ENCODE measurements around the gene GNPDA2.
A peak's percentile ranks its signal among the peaks of the same experiment; 100 is the strongest.
"Not testable (repeated sequence)": the region's sequence is repeated elsewhere in the genome, so short reads cannot be mapped to it uniquely, and the experiment has no call there.

GNPDA2 gene

GRCh38 chr4:44726038-44726871 lies at the start of gene GNPDA2:
TSS of gene GNPDA2 (minus strand) at chr4:44726556. CDS start at chr4:44722207, 4,349 bp downstream.
- DNase-seq, result peak; percentile 39

DNA sequence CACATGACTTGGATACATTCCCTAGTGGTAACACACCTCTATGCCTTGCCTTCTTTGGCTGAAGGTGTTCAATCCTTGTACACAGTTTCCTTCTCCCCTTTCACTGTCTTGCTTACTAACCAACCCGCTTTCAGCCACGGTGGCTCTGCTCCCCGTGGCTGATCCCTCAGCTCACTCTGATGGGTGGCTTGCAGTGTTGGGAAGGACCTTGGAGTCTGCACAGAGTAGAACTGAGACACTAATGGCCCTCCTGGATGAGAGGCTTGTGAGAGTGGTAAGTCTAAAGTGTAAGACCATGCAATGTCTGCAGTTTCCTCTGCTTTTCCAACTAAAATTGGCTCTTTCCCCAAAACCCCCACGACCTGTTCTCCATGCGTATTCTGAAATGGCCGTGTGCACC lies 46.0 kb upstream of the GNPDA2 start:
- DNase-seq, result no peak

GRCh38 chr4:44771789-44772188 lies 45.4 kb upstream of the GNPDA2 start:
- DNase-seq, result no peak

DNA sequence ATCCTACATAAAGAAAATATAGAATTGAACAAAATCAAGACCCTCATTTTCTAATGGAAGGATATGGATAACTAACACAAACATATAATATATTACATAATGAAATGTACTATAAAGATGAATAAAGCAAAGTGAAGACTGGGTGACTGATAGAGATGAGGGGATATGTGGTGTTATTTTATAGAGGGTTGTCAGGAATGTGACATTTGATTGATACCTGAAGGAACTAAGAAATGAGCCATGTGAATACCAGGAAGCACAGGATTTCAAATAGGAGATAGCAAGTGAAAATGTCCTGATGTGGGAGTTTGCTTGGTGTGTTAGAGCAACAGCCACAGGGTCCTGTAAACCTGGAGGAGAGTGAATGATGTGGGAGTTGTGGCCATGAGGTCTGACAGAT lies 40.1 kb upstream of the GNPDA2 start:
- DNase-seq, result no peak

- no peak for DNase-seq
Observed at GRCh38 chr4:44765116-44765515, 38.8 kb upstream of the GNPDA2 start.

DNA sequence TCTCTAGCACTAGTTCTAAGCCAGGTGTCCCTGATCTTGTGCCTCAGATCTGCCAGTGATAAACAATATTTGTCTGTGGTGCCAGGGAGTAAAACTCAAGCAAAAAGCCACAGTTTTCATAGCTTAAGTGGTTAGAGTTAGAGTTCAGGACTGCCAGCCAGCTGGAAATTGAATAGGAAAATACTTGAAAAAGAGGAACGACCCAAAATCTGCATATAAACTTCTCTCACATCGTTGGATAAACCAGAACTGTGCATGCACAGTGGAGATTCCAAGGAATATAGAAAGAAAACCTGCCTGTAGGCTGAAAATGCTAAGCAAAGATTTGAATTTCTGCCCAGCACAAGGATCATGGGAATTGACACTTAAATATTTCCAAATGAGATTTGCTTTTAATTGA lies 35.0 kb upstream of the GNPDA2 start:
- no peak for DNase-seq

GRCh38 chr4:44760142-44760898 lies 34.0 kb upstream of the GNPDA2 start:
- peak; percentile 30 for DNase-seq

GRCh38 chr4:44756559-44756958 lies 30.2 kb upstream of the GNPDA2 start:
- DNase-seq, result no peak

DNA sequence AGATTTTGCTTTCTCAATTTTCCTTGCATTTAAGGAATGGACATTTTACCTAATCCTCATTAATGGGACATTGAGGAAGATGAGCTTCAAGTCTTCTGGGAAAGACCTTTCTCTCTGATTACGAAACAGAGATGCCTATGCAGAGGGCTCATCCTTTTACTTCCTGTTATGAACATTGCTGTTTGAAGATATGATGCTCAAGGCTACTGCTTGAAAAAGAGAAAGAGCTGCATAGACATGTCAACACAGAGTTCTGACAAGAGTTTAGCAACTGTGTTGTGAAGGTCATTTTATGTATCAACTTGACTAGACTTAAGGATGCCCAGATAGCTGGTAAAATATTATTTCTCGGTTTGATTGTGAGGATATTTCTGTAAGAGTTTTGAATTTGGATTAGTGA lies 13.8 kb upstream of the GNPDA2 start:
- no peak for DNase-seq

DNA sequence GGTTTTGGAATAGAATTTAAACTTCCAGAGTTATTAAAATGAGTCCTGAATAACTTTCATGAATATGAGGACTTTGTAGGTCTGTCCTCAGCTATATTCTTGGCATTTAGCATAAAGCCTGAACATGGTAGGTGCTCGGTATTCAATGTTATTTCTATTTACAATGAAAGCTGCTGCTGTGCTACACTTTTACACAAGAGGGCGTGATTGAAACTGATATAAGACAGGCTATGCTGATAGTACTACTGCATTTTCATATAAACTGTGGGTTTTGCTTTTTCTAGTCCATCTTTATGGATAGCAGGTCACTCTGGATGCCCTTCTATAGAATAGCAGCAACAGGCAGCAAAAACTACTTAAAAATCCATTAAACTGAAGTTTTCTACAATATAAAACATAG lies 12.3 kb upstream of the GNPDA2 start:
- DNase-seq, result no peak

- DNase-seq, result no peak
Observed at GRCh38 chr4:44736900-44737299, 10.5 kb upstream of the GNPDA2 start.

DNA sequence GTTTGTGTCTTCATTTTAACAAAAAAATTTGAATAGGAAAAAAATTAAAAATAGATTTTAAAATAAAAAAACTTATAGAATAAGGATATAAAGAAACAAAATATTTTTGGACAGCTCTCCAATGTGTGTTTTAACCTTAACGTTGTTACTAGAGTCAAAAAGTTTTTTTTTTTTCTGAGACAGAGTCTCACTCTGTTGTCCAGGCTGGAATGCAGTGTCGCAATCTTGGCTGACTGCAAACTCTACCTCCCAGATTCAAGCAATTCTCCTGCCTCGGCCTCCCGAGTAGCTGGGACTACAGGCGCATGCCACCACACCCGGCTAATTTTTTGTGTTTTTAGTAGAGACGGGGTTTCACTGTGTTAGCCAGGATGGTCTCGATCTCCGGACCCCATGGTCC lies 2.3 kb upstream of the GNPDA2 start:
- not testable (repeated sequence) for DNase-seq

GRCh38 chr4:44727471-44727870 lies 1.1 kb upstream of the GNPDA2 start:
- DNase-seq, result no peak

DNA sequence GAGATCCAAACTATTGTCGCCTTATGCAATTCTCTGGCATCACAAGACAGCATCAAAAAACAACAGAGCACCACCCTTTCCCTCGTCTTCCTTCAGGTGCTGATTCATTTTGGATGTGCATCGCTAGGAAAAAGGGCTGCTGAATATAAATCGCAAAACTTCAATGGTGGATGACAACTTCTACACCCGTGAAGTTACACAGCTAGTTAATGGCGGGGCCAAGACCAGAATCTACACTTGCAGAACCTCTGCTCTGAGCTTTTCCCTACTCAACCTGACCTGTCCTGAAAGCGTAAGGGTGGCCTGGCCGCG lies 674 bp downstream of the GNPDA2 start:
- DNase-seq, result no peak

GRCh38 chr4:44725166-44725565 lies 1.2 kb downstream of the GNPDA2 start:
- no peak for DNase-seq

GRCh38 chr4:44722001-44722400 lies 4.4 kb downstream of the GNPDA2 start:
- DNase-seq, result no peak

DNA sequence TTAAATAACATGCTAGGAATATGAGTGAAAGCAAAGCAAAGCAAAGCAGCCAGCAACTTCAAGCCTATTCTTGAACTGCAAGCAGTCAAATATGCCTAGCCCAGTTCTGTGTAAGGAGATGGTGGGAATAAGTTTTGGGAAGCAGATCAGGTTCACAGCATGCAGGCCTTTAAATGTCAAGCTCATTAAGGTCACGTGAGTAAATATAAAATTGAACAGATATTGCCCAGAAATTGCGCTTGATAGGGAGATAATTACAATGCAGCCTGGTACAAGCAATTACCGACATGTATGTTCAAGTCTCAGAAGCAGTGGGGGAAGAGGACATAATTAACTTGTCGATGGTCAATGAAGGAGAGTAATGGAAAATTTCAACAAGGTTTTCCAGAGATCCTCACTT lies 6.0 kb downstream of the GNPDA2 start:
- no peak for DNase-seq

DNA sequence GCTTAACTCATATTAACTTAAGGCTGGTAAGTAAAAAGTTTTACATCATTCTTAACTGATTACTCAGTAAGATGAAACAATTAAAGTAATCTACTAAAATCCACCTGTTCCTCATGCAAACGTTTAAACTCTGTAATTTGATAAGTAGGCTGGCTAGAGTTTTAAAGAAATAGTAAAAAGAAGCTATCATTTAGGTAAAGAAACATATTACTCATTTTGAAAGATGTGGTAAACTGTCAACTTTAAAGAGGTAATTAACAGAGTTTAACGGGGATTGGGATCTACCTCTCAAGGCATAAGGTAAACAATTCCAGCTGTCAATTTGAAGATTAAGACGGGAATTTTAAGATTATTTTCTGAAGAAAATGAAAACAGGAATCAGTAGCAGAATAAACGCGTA lies 9.8 kb downstream of the GNPDA2 start:
- no peak for DNase-seq

DNA sequence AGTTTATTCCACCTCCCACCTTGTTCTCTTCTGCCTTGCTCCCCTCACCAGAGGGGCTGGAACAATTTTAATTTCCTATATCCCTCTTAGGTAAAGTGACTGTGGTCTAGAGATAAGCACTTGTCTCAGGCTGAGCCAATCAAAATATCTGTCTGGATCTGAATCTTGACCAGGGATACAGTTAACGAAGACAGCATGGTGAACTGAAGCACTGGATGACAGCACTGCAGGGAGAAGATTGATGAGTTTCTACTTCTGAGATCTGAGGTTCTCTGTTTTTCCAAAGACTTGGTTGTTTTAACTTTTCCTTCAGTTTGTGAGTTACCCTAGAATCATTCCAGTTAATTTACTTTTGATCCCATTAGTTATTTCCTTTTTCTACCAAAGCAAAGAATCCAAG lies 13.2 kb downstream of the GNPDA2 start:
- DNase-seq, result no peak

- no peak for DNase-seq
Observed at GRCh38 chr4:44704673-44705072, 21.7 kb downstream of the GNPDA2 start.

- DNase-seq, result no peak
Observed at GRCh38 chr4:44701037-44701436, 25.3 kb downstream of the GNPDA2 start.

- no peak for DNase-seq
Observed at GRCh38 chr4:44700427-44700826, 25.9 kb downstream of the GNPDA2 start.

- no peak for DNase-seq
Observed at GRCh38 chr4:44684648-44685047, 41.7 kb downstream of the GNPDA2 start.

DNA sequence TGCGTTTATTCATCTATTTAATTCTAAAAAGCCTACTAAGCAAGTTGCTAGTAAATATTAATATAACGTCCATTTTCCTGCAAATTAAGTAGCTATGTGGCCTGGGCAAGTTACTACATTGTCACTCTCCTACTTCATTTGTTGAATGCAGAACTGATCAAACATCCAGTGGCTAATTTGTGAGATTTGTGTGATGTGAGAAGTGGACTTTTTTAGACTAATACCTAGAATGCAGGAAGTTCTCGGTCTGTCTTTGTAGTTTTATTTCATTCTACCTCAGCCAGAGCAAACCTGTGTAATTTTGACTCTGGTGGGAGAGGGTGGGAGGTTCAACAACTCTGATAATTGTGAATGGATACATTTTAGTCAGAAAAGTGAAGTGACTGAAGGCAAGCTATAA lies 47.3 kb downstream of the GNPDA2 start:
- DNase-seq, result no peak
